IMR-90 (cell line): ENCODE data around the gene NAV2. TPM values are rescaled to one million over a fixed set of nuclear protein-coding genes. Genes with fewer than 3 reads are reported as not detected.
A peak's percentile ranks its signal among the peaks of the same experiment; 100 is the strongest.

ENCODE experiments used
- ATAC-seq: fragments of 200-7000 bp; cut with Tn5 transposase; 2 replicates; pipeline ENCODE4 v1.9.1; 2020; ENCODE audit warnings: low read depth, mild to moderate bottlenecking, moderate library complexity
- BruUV-seq: library from RNA; stranded (reverse); fragments of 400-500 nt; replicated peaks from 2 replicates; lab custom pipeline; 2021; lab: Mats Ljungman, UMichigan
- CTCF ChIA-PET: fragments of 300-600 bp; formaldehyde crosslinking; extraction: SDS; loops from one replicate; lab custom pipeline; 2021; ENCODE audit warnings: antibody characterized with exemption; lab: Yijun Ruan, JAX
- POLR2A ChIA-PET: fragments of 300-600 bp; sonication (Branson Sonifier 250); formaldehyde crosslinking; loops from one replicate; lab custom pipeline; 2022; ENCODE audit warnings: antibody characterized with exemption; ENCODE audit not compliant: unreplicated experiment; lab: Charles Lee
- DNase-seq: peaks from one replicate; pipeline ENCODE4 v3.0.0; 2013
- H2AFZ ChIP-seq: replicated peaks from 2 replicates; pipeline ENCODE3; 2013; ENCODE audit warnings: low read length, mild to moderate bottlenecking; ENCODE audit not compliant: poor library complexity
- H2AK5ac ChIP-seq: 2 replicates; pipeline ENCODE4 v1.6.1; 2013; ENCODE audit warnings: low read depth, low read length, inconsistent platforms
- H2AK9ac ChIP-seq: replicated peaks from 2 replicates; pipeline ENCODE3; 2013; ENCODE audit warnings: mild to moderate bottlenecking, low read depth, low read length, moderate library complexity; ENCODE audit not compliant: poor library complexity
- H2BK120ac ChIP-seq: 2 replicates; pipeline ENCODE4 v1.6.1; 2013; ENCODE audit warnings: low read depth, low read length, inconsistent platforms
- H2BK15ac ChIP-seq: 3 replicates; pipeline ENCODE4 v1.6.1; 2013; ENCODE audit warnings: low read depth, low read length, inconsistent platforms
- H2BK20ac ChIP-seq: 2 replicates; pipeline ENCODE4 v1.6.1; 2013; ENCODE audit warnings: low read depth, mild to moderate bottlenecking, inconsistent platforms, low read length, moderate library complexity
- H2BK5ac ChIP-seq: 2 replicates; pipeline ENCODE4 v1.6.1; 2013; ENCODE audit warnings: mild to moderate bottlenecking, low read depth, low read length, inconsistent platforms; ENCODE audit not compliant: poor library complexity, severe bottlenecking
- H3K14ac ChIP-seq: replicated peaks from 2 replicates; pipeline ENCODE4 v1.6.1; 2013; ENCODE audit warnings: low read depth, low read length, inconsistent platforms
- H3K18ac ChIP-seq: 2 replicates; pipeline ENCODE4 v1.6.1; 2013; ENCODE audit warnings: low read depth, low read length, control low read depth
- H3K23ac ChIP-seq: 2 replicates; pipeline ENCODE4 v1.6.1; 2013; ENCODE audit warnings: low read depth, low read length, inconsistent platforms
- H3K27ac ChIP-seq: 2 replicates; pipeline ENCODE4 v1.5.1; 2013; ENCODE audit warnings: mild to moderate bottlenecking, control low read depth, low read length; ENCODE audit not compliant: insufficient read depth
- H3K27me3 ChIP-seq: 2 replicates; pipeline ENCODE4 v1.6.1; 2013; ENCODE audit warnings: low read length; ENCODE audit not compliant: control insufficient read depth, insufficient read depth
- H3K36me3 ChIP-seq: 2 replicates; pipeline ENCODE4 v1.6.1; 2013; ENCODE audit warnings: low read length, mixed read lengths; ENCODE audit not compliant: control insufficient read depth, insufficient read depth
- H3K4ac ChIP-seq: 2 replicates; pipeline ENCODE4 v1.6.1; 2013; ENCODE audit warnings: low read depth, low read length, inconsistent platforms
- H3K4me1 ChIP-seq: 2 replicates; pipeline ENCODE4 v1.6.1; 2013; ENCODE audit warnings: low read length, mixed read lengths; ENCODE audit not compliant: control insufficient read depth, insufficient read depth
- H3K4me2 ChIP-seq: 2 replicates; pipeline ENCODE4 v1.6.1; 2013; ENCODE audit warnings: low read depth, mild to moderate bottlenecking, control low read depth, low read length, moderate library complexity
- H3K4me3 ChIP-seq: 2 replicates; pipeline ENCODE4 v1.5.1; 2013; ENCODE audit warnings: low read depth, mild to moderate bottlenecking, control low read depth, low read length, moderate library complexity; ENCODE audit not compliant: insufficient read depth
- H3K56ac ChIP-seq: 2 replicates; pipeline ENCODE4 v1.6.1; 2013; ENCODE audit warnings: low read length, inconsistent platforms; ENCODE audit not compliant: insufficient read depth; ENCODE audit errors: extremely low read depth
- H3K79me1 ChIP-seq, 2 experiments: 2 replicates each; pipeline ENCODE4 v1.6.1; 2013; ENCODE audit warnings: low read length in 2 of 2, inconsistent platforms in 1 of 2, low read depth in 1 of 2
- H3K9ac ChIP-seq: 2 replicates; pipeline ENCODE4 v1.6.1; 2013; ENCODE audit warnings: low read depth, low read length, control low read depth
- H3K9me1 ChIP-seq: 2 replicates; pipeline ENCODE4 v1.6.1; 2013; ENCODE audit warnings: low read length, inconsistent platforms; ENCODE audit not compliant: insufficient read depth
- H3K9me3 ChIP-seq: 2 replicates; pipeline ENCODE4 v1.6.1; 2013; ENCODE audit warnings: low read length; ENCODE audit not compliant: control insufficient read depth, insufficient read depth
- H4K20me1 ChIP-seq: 2 replicates; pipeline ENCODE4 v1.6.1; 2013; ENCODE audit warnings: low read length, inconsistent platforms; ENCODE audit not compliant: insufficient read depth
- H4K5ac ChIP-seq: 2 replicates; pipeline ENCODE4 v1.6.1; 2013; ENCODE audit warnings: mild to moderate bottlenecking, low read depth, low read length, control low read depth
- H4K8ac ChIP-seq, 2 experiments: 2 replicates each; pipeline ENCODE4 v1.6.1; 2013; ENCODE audit warnings: low read depth in 2 of 2, low read length in 2 of 2, control low read depth in 1 of 2, inconsistent platforms in 1 of 2
- H4K91ac ChIP-seq: 2 replicates; pipeline ENCODE4 v1.6.1; 2013; ENCODE audit warnings: low read depth, low read length, inconsistent platforms; ENCODE audit not compliant: insufficient read depth
- BHLHE40 ChIP-seq: fragments of 150-350 bp; IDR thresholded peaks from 2 replicates; pipeline ENCODE4 v1.6.1; 2016; ENCODE audit warnings: mild to moderate bottlenecking, low read depth, low read length
- CEBPB ChIP-seq: IDR thresholded peaks from 2 replicates; pipeline ENCODE4 v1.6.1; 2012; ENCODE audit warnings: low read depth, low read length, improper control_type of control experiment
- CHD1 ChIP-seq: IDR thresholded peaks from 2 replicates; pipeline ENCODE4 v1.6.1; 2012; ENCODE audit warnings: low read depth, low read length, improper control_type of control experiment
- ELK1 ChIP-seq: fragments of 150-350 bp; IDR thresholded peaks from 2 replicates; pipeline ENCODE4 v1.6.1; 2016; ENCODE audit warnings: low read depth, mild to moderate bottlenecking, low read length, moderate library complexity, borderline replicate concordance
- FOS ChIP-seq: fragments of 150-350 bp; IDR thresholded peaks from 2 replicates; pipeline ENCODE4 v1.6.1; 2016; ENCODE audit warnings: low read depth, low read length
- MAFK ChIP-seq: IDR thresholded peaks from 2 replicates; pipeline ENCODE4 v1.6.1; 2012; ENCODE audit warnings: low read depth, low read length, improper control_type of control experiment
- MAZ ChIP-seq: IDR thresholded peaks from 2 replicates; pipeline ENCODE4 v1.6.1; 2012; ENCODE audit warnings: low read depth, mild to moderate bottlenecking, low read length, improper control_type of control experiment, moderate library complexity, borderline replicate concordance
- MXI1 ChIP-seq: IDR thresholded peaks from 2 replicates; pipeline ENCODE4 v1.6.1; 2012; ENCODE audit warnings: low read depth, mild to moderate bottlenecking, low read length, moderate library complexity, borderline replicate concordance
- NFE2L2 ChIP-seq: fragments of 150-350 bp; IDR thresholded peaks from 2 replicates; pipeline ENCODE4 v1.6.1; 2016; ENCODE audit warnings: low read depth, mild to moderate bottlenecking, low read length
- POLR2A ChIP-seq: IDR thresholded peaks from 2 replicates; pipeline ENCODE4 v1.6.1; 2012; ENCODE audit warnings: mild to moderate bottlenecking, low read depth, low read length
- RAD21 ChIP-seq: IDR thresholded peaks from 2 replicates; pipeline ENCODE4 v1.6.1; 2012; ENCODE audit warnings: low read length, improper control_type of control experiment
- RCOR1 ChIP-seq: IDR thresholded peaks from 2 replicates; pipeline ENCODE4 v1.6.1; 2012; ENCODE audit warnings: mild to moderate bottlenecking, low read length, improper control_type of control experiment; ENCODE audit not compliant: insufficient replicate concordance
- RFX5 ChIP-seq: IDR thresholded peaks from 2 replicates; pipeline ENCODE4 v1.8.0; 2012; ENCODE audit warnings: low read depth, mild to moderate bottlenecking, low read length, moderate library complexity
- SMC3 ChIP-seq: fragments of 150-350 bp; IDR thresholded peaks from 2 replicates; pipeline ENCODE4 v1.6.1; 2016; ENCODE audit warnings: low read depth, mild to moderate bottlenecking, antibody characterized with exemption, low read length, moderate library complexity
- USF2 ChIP-seq: fragments of 150-350 bp; IDR thresholded peaks from 2 replicates; pipeline ENCODE4 v1.6.1; 2017; ENCODE audit warnings: mild to moderate bottlenecking, antibody characterized with exemption, low read length, low read depth
- WGBS, 2 experiments: methylation state at CpG; one replicate each; pipeline versions ENCODE4 v1.1.5 to v1.1.7; 2013; ENCODE audit warnings: missing lambda C conversion rate in 2 of 2; ENCODE audit not compliant: insufficient read length in 1 of 2; ENCODE audit errors: extremely low coverage in 2 of 2; 5-methylcytosine and 5-hydroxymethylcytosine counted together
- dilution Hi-C: fragments of 300-500 bp; cut with HindIII; formaldehyde crosslinking; loops from one replicate; pipeline ENCODE4 v1.14.3; 2018; ENCODE audit warnings: low sequenced_read_pairs; ENCODE audit not compliant: unreplicated experiment
- in situ Hi-C: fragments of 300-500 bp; cut with MboI; formaldehyde crosslinking; loops from 3 replicates; pipeline ENCODE4 v1.14.3; 2019; ENCODE audit warnings: low sequenced_read_pairs, inconsistent platforms, mixed read lengths
- intact Hi-C: fragments of 100-400 bp; cut with micrococcal nuclease; formaldehyde crosslinking; loops from 2 replicates; pipeline ENCODE4 v1.10.0; 2022
- polyA plus RNA-seq, 3 experiments: library from polyadenylated mRNA; depleted of rRNA; stranded (reverse); fragments of >200 nt; gene quantifications; 2 replicates each; pipeline ENCODE4 v1.2.3, GENCODE V29; 2012; ENCODE audit warnings: low replicate concordance in 1 of 3
- total RNA-seq: library from RNA; depleted of rRNA; stranded (reverse); fragments of >200 nt; gene quantifications from 2 replicates; pipeline ENCODE4 v1.2.3, GENCODE V29; 2012

Gene NAV2
- total and polyA plus RNA-seq, 2 of the 4 experiments (the other 2 are of a cell fraction) = 4.5 to 12.6 TPM

GRCh38 chr11:19679952-19680828 lies 32.4 kb upstream of the NAV2 start:
- CTCF ChIA-PET = no interaction called here
- H3K79me1 ChIP-seq = no peaks in the 10 kb centered on the region; a peak in 1 of 4 replicates
- peak overlapping the region; percentile 99 for H3K4ac ChIP-seq
- DNase-seq = peak; percentile 99
- H3K9me3 ChIP-seq = no peaks in the 10 kb centered on the region
- intact Hi-C loops (loop anchor here (1.0 kb wide), 1 partner anchor 32 kb away; the partner anchor contains the start of gene NAV2), in situ Hi-C loops (no loop called here), dilution Hi-C loops (no loop called here)
- H3K14ac ChIP-seq = peak overlapping the region; percentile 75
- H3K23ac ChIP-seq = peak overlapping the region; percentile 91
- peak overlapping the region; percentile 83 for H4K5ac ChIP-seq
- peak overlapping the region; percentile 94 for H2AK5ac ChIP-seq
- peak overlapping the region; percentile 100 for H2BK15ac ChIP-seq
- ATAC-seq = peak; percentile 90
- H3K27ac ChIP-seq = peak overlapping the region; percentile 92
- H3K4me1 ChIP-seq = peaks cover 26% of the 10 kb centered on the region
- peak overlapping the region; percentile 98 for H4K91ac ChIP-seq
- H2BK20ac ChIP-seq = peak overlapping the region; percentile 97
- H3K9me1 ChIP-seq = peaks cover 15% of the 10 kb centered on the region
- no peaks in the 10 kb centered on the region for H4K20me1 ChIP-seq
- no TSS peak for BruUV-seq
- H2AFZ ChIP-seq = peak overlapping the region; percentile 77
- peak overlapping the region; percentile 83 to 94 for H4K8ac ChIP-seq
- H3K27me3 ChIP-seq = no peaks in the 10 kb centered on the region
- peak overlapping the region; percentile 81 for H2AK9ac ChIP-seq
- POLR2A ChIA-PET = no interaction called here
- H3K9ac ChIP-seq = peak overlapping the region; percentile 31
- H2BK5ac ChIP-seq = peak overlapping the region; percentile 78
- H3K56ac ChIP-seq = peak overlapping the region; percentile 80; the same call in 1 of the 2 replicates
- peak overlapping the region; percentile 98 for H2BK120ac ChIP-seq
- no peaks in the 10 kb centered on the region for H3K36me3 ChIP-seq
- no CpG with 5 or more reads among the region's 12 CpGs for WGBS, 2 experiments
- no peak overlapping the region for H3K4me3 ChIP-seq
- H3K4me2 ChIP-seq = peak overlapping the region; percentile 64
- peak overlapping the region; percentile 88 for H3K18ac ChIP-seq
- TF ChIP-seq MXI1 (no peak), RAD21 (peak; percentile 30; the same call in 1 of the 2 replicates), POLR2A (no peak), NFE2L2 (peak; percentile 54; the same call in 1 of the 2 replicates), MAFK (peak; percentile 20; the same call in 1 of the 2 replicates), RCOR1 (peak; percentile 21), CEBPB (no peak), CHD1 (no peak), USF2 (peak; percentile 35; the same call in 1 of the 2 replicates), MAZ (no peak; the same call in 1 of the 2 replicates), SMC3 (no peak; the same call in 1 of the 2 replicates), ELK1 (no peak), RFX5 (no peak), BHLHE40 (peak; percentile 80), FOS (peak; percentile 99)
